ENCODE data around the gene PSENEN.
"Not testable (repeated sequence)": the region's sequence is repeated elsewhere in the genome, so short reads cannot be mapped to it uniquely, and the experiment has no call there.

Gene PSENEN

DNA sequence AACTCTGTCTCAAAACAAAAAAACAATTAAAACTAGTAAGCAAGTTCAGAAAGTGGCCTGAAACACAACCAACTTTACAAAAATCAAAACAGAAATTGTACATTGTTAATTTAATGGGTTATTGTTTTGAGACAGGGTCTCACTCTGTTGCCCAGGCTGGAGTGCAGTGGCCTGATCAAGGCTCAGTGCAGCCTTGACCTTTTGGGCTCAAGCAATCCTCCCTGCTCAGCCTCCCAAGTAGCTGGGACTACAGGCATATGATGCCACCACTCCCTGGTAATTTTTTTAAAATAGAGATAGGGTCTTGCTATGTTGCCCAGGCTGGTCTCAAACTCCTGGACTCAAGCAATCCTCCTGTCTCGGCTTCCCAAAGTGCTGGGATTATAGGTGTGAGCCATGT lies 50.1 kb downstream of the PSENEN start:
- not testable (repeated sequence) for H3K9ac ChIP-seq (ENCODE audit: low read length in 5 of 5); H3K9me3 ChIP-seq (ENCODE audit: control insufficient read depth in 5 of 5, low read length in 5 of 5); H3K27ac ChIP-seq (ENCODE audit: low read depth, low read length); H3K36me3 ChIP-seq (ENCODE audit: control insufficient read depth in 5 of 5, insufficient read depth in 5 of 5, low read length in 5 of 5); H3K4me3 ChIP-seq (ENCODE audit: low read depth in 1 of 5, low read length in 5 of 5); H3K4me1 ChIP-seq (ENCODE audit: control insufficient read depth in 5 of 5, insufficient read depth in 5 of 5, low read length in 5 of 5)
- H3K27me3 ChIP-seq (ENCODE audit: control insufficient read depth in 5 of 5, insufficient read depth in 4 of 5, low read length in 5 of 5), result peaks cover 14 to 30% (median 18%) of the 10 kb centered on the region in 5 donors
